GM23248 (cell line): ENCODE results near the gene ZBTB8A. TPM values are rescaled to one million over a fixed set of nuclear protein-coding genes. Genes with fewer than 3 reads are reported as not detected.

ENCODE experiments used
- DNase-seq: peaks from one replicate; pipeline ENCODE4 v3.0.0-alpha.2; 2015
- H2AFZ ChIP-seq: fragments of 200-600 bp; sonication (generic); 2 replicates; pipeline ENCODE4 v1.6.1; 2016; ENCODE audit warnings: antibody characterized with exemption
- H3F3A ChIP-seq: fragments of 200-600 bp; sonication (generic); 2 replicates; pipeline ENCODE4 v1.6.1; 2016; ENCODE audit warnings: mild to moderate bottlenecking, antibody characterized with exemption, mixed run types; ENCODE audit not compliant: insufficient read depth
- H3K27ac ChIP-seq: fragments of 200-600 bp; sonication (generic); 2 replicates; pipeline ENCODE4 v1.5.1; 2016; ENCODE audit warnings: mild to moderate bottlenecking
- H3K27me3 ChIP-seq: fragments of 200-600 bp; sonication (generic); replicated peaks from 2 replicates; pipeline ENCODE4 v1.6.1; 2016; ENCODE audit warnings: mild to moderate bottlenecking; ENCODE audit not compliant: insufficient read depth
- H3K36me3 ChIP-seq: fragments of 200-600 bp; sonication (generic); 2 replicates; pipeline ENCODE4 v1.6.1; 2016; ENCODE audit warnings: low read depth, mild to moderate bottlenecking
- H3K4me1 ChIP-seq: fragments of 200-600 bp; sonication (generic); 2 replicates; pipeline ENCODE4 v1.6.1; 2016; ENCODE audit warnings: mild to moderate bottlenecking; ENCODE audit not compliant: insufficient read depth
- H3K4me2 ChIP-seq: fragments of 200-600 bp; sonication (generic); one replicate; pipeline ENCODE4 v1.6.1; 2016; ENCODE audit warnings: mild to moderate bottlenecking; ENCODE audit not compliant: unreplicated experiment
- H3K4me3 ChIP-seq: fragments of 200-600 bp; sonication (generic); 2 replicates; pipeline ENCODE4 v1.5.1; 2016; ENCODE audit warnings: mild to moderate bottlenecking
- H3K79me2 ChIP-seq: fragments of 200-600 bp; sonication (generic); 2 replicates; pipeline ENCODE4 v1.6.1; 2016; ENCODE audit warnings: mild to moderate bottlenecking; ENCODE audit not compliant: insufficient read depth
- H3K9ac ChIP-seq: fragments of 200-600 bp; sonication (generic); 2 replicates; pipeline ENCODE4 v1.6.1; 2016; ENCODE audit warnings: mild to moderate bottlenecking
- H3K9me2 ChIP-seq: fragments of 200-600 bp; sonication (generic); 2 replicates; pipeline ENCODE4 v1.6.1; 2016; ENCODE audit warnings: mixed run types, mild to moderate bottlenecking, moderate library complexity; ENCODE audit not compliant: insufficient read depth
- H3K9me3 ChIP-seq: fragments of 200-600 bp; sonication (generic); one replicate; pipeline ENCODE4 v1.6.1; 2017; ENCODE audit warnings: low read depth
- H4K20me1 ChIP-seq: fragments of 200-600 bp; sonication (generic); 2 replicates; pipeline ENCODE4 v1.6.0; 2016; ENCODE audit not compliant: insufficient read depth
- EZH2 ChIP-seq: fragments of 200-600 bp; sonication (generic); IDR thresholded peaks from 2 replicates; pipeline ENCODE4 v1.6.1; 2018; ENCODE audit warnings: antibody characterized with exemption, mild to moderate bottlenecking; ENCODE audit not compliant: insufficient read depth, poor library complexity, severe bottlenecking
- EZH2phosphoT487 ChIP-seq: fragments of 200-600 bp; sonication (generic); IDR thresholded peaks from 2 replicates; pipeline ENCODE4 v1.6.1; 2018; ENCODE audit warnings: antibody characterized with exemption, moderate library complexity, mild to moderate bottlenecking, low read depth; ENCODE audit not compliant: insufficient read depth
- WGBS, 2 experiments: methylation state at CpG; one replicate each; pipeline ENCODE4 v1.1.6; 2015 to 2017; ENCODE audit warnings: low lambda C conversion rate in 2 of 2, low coverage in 1 of 2; ENCODE audit errors: missing lambda C conversion rate in 2 of 2; 5-methylcytosine and 5-hydroxymethylcytosine counted together
- in situ Hi-C: fragments of 300-500 bp; cut with MboI; formaldehyde crosslinking; loops from 2 replicates; pipeline ENCODE4 v1.15.0; 2020
- polyA plus RNA-seq: library from polyadenylated mRNA; unstranded; fragments of >200 nt; fragmentation: Nextera tagmentation; extraction: Ambion mirVana; gene quantifications from 2 replicates; pipeline ENCODE4 v1.2.1, GENCODE V29; 2016
- total RNA-seq: library from RNA; depleted of rRNA; stranded (reverse); fragments of >200 nt; shearing (Covaris generic); gene quantifications from 2 replicates; pipeline ENCODE4 v1.2.3, GENCODE V29; 2014

The ZBTB8A gene
- total and polyA plus RNA-seq, 2 experiments from 2014 or later = 5.6 to 8.5 TPM

DNA sequence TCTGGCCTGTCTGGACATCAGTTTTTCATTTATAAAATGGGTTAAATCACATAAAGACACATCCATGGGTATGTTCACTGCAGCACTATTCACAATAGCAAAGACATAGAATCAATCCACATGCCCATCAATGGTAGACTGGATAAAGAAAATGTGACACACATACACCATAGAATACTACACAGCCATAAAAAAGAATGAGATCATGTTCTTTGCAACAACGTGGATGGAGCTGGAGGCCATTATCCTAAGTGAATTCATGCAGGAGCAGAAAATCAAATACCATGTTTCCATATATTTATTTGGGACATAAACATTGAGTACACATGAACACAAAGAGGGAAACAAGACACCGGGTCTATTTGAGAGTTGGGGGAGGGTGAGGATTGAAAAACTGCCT, 83.0 kb downstream of the ZBTB8A start:
- Histone ChIP-seq H3K36me3 (no peaks in the 10 kb centered on the region), H3K9me3 (no peaks in the 10 kb centered on the region), H3K9me2 (no peaks in the 10 kb centered on the region), H3F3A (no peaks in the 10 kb centered on the region), H3K27me3 (no peaks in the 10 kb centered on the region), H3K27ac (no peak overlapping the region), H3K4me2 (no peak overlapping the region), H3K4me1 (no peaks in the 10 kb centered on the region), H3K9ac (no peak overlapping the region), H3K79me2 (0 out of 2 replicates have a peak, but pooled peaks cover 3% of the 10 kb centered on the region), H4K20me1 (no peaks in the 10 kb centered on the region), H2AFZ (no peak overlapping the region), H3K4me3 (no peak overlapping the region)
- 52 to 53% methylated on average over 2 of the region's 2 CpGs for WGBS, 2 experiments
- in situ Hi-C loops = no loop called here
- DNase-seq = no peak
- no peak for TF ChIP-seq EZH2
- TF ChIP-seq EZH2phosphoT487 = no peak

DNA sequence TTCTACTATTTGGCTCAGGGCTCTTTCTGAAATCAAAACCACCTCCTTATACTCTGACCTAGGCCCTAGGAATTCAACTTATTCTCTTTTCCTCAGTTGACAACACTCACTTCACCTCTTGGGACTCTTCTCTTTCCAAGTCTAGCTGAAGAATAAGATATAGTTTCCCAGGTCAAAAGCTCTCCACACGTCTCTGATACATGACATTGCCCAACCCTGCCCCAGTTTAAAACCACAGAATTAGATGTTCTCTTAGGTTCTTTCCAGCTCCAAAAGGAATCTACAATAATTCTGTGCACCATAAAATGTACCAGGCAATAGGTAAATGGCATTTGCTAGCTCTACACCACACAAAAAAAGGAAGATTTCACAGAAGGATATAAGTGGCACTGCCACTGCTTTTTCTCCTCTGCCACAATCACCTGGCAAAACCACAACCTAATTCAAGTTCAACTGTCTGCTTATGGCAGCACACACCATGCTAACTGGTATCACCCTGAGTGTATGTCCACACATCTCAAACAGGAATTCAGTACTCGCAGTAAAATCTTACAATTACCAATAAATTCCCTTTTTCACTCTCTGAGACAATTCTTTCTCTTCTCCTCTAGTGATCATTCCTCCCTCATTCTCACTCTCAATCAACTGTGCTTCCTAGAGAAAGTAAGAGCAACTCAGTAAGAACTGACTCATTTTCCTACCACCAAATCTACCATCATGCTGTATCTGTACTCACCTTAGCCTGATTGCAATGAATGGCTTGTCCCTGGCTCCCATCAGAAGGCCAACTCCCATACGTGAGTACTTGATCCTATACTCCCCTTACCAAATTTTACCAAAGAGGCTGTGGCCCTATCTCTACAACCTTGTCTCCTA, 83.8 kb downstream of the ZBTB8A start:
- Histone ChIP-seq H2AFZ (no peak overlapping the region), H3K4me1 (no peaks in the 10 kb centered on the region), H3K79me2 (0 out of 2 replicates have a peak, but pooled peaks cover 3% of the 10 kb centered on the region), H3K4me3 (no peak overlapping the region), H3K9me3 (no peaks in the 10 kb centered on the region), H3K9me2 (no peaks in the 10 kb centered on the region), H3K27ac (no peak overlapping the region), H3K27me3 (no peaks in the 10 kb centered on the region), H3K36me3 (no peaks in the 10 kb centered on the region), H3K9ac (no peak overlapping the region), H3F3A (no peaks in the 10 kb centered on the region), H4K20me1 (no peaks in the 10 kb centered on the region), H3K4me2 (no peak overlapping the region)
- 60 to 64% methylated on average over 3 of the region's 3 CpGs for WGBS, 2 experiments
- no peak for TF ChIP-seq EZH2phosphoT487
- TF ChIP-seq EZH2 = no peak
- no peak for DNase-seq
- in situ Hi-C loops = no loop called here

DNA sequence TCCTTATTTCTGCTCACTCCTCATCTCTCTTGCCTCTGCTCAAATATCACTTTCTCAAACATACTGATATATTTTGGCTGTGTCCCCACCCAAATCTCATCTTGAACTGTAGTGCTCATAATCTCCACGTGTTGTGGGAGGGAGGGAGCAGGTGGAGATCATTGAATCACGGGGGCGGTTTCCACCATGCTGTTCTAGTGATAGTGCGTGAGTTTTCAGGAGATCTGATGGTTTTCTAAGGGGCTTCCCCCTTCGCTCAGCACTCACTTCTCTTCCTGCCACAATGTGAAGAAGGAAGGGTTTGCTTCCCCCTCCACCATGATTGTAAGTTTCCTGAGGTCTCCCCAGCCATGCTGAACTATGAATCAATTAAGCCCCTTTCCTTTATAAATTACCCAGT, 84.5 kb downstream of the ZBTB8A start:
- WGBS, 2 experiments = 82 to 83% methylated on average over 5 of the region's 5 CpGs

DNA sequence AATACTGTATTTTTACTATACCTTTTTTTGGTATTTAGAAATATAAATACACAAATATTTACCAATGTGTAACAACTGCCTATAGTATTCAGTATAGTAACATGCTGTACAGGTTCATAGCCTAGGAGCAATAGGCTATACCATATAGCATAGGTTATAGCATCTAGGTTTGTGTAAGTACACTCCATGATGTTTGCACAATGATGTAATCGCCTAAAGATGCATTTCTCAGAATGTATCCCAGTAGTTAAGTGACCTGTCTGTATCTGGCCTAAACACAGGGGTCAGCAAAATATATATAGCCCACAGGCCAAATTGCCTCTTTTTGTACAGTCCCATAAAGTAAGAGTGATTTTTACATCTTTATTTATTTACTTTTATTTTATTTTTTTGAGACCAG, 86.9 kb downstream of the ZBTB8A start:
- 97 to 100% methylated on average over 1 of the region's 1 CpG for WGBS, 2 experiments

More for the DNA sequence above, 84.5 kb downstream of the ZBTB8A start:
- Histone ChIP-seq H3K9ac (no peak overlapping the region), H3K4me2 (no peak overlapping the region), H3K36me3 (peaks cover 3% of the 10 kb centered on the region; the same call in 1 of the 2 replicates), H4K20me1 (no peaks in the 10 kb centered on the region), H3K4me3 (no peak overlapping the region), H2AFZ (no peak overlapping the region), H3K79me2 (0 out of 2 replicates have a peak, but pooled peaks cover 3% of the 10 kb centered on the region), H3K9me2 (no peaks in the 10 kb centered on the region), H3K9me3 (no peaks in the 10 kb centered on the region), H3K27ac (no peak overlapping the region), H3K4me1 (no peaks in the 10 kb centered on the region), H3K27me3 (no peaks in the 10 kb centered on the region), H3F3A (no peaks in the 10 kb centered on the region)
- in situ Hi-C loops = no loop called here
- DNase-seq = no peak
- TF ChIP-seq EZH2phosphoT487 (no peak), EZH2 (no peak)

More for the DNA sequence above, 86.9 kb downstream of the ZBTB8A start:
- in situ Hi-C loops = no loop called here
- Histone ChIP-seq H3K9me2 (no peaks in the 10 kb centered on the region), H3K36me3 (peaks cover 5% of the 10 kb centered on the region; the same call in 1 of the 2 replicates), H3K4me2 (no peak overlapping the region), H3K9ac (no peak overlapping the region), H3K4me1 (no peaks in the 10 kb centered on the region), H3K27me3 (no peaks in the 10 kb centered on the region), H3F3A (no peaks in the 10 kb centered on the region), H3K4me3 (no peak overlapping the region), H3K27ac (no peak overlapping the region), H2AFZ (no peak overlapping the region), H4K20me1 (no peaks in the 10 kb centered on the region), H3K79me2 (peaks cover 12% of the 10 kb centered on the region), H3K9me3 (no peaks in the 10 kb centered on the region)
- TF ChIP-seq EZH2 = no peak
- no peak for TF ChIP-seq EZH2phosphoT487
- no peak for DNase-seq
